Thoracic aorta (tissue), 2 donors: Measurements from ENCODE around the gene PMEPA1. TPM values are rescaled to one million over a fixed set of nuclear protein-coding genes. Genes with fewer than 3 reads are reported as not detected.

Experiments used
- ATAC-seq: fragments of 150-250 bp; one replicate; pipeline ENCODE4 v1.8.0; 2017; ENCODE audit warnings: low read depth; ENCODE audit not compliant: insufficient number of reproducible peaks, low FRiP score
- DNase-seq: peaks from one replicate; pipeline ENCODE4 v3.0.0-alpha.2; 2020; ENCODE audit warnings: low spot score
- H3K27ac ChIP-seq, 2 donors: fragments of 200-600 bp; sonication (generic); 1 replicate in 1 of 2; 2 replicates in 1 of 2; pipeline ENCODE4 v1.5.1; 2016; ENCODE audit warnings: mild to moderate bottlenecking in 2 of 2, moderate library complexity in 2 of 2
- H3K27me3 ChIP-seq: fragments of 200-600 bp; sonication (generic); replicated peaks from 2 replicates; pipeline ENCODE4 v1.6.0; 2016; ENCODE audit warnings: mild to moderate bottlenecking; ENCODE audit not compliant: insufficient read depth
- H3K36me3 ChIP-seq: fragments of 200-600 bp; sonication (generic); one replicate; pipeline ENCODE4 v1.5.1; 2016
- H3K4me1 ChIP-seq, 2 donors: fragments of 200-600 bp; sonication (generic); 1 replicate in 1 of 2; 2 replicates in 1 of 2; pipeline versions ENCODE4 v1.5.1 to v1.6.0; 2016; ENCODE audit warnings: low read depth in 2 of 2, mild to moderate bottlenecking in 1 of 2; ENCODE audit not compliant: control insufficient read depth in 1 of 2
- H3K4me3 ChIP-seq: fragments of 200-600 bp; sonication (generic); 2 replicates; pipeline ENCODE4 v1.5.1; 2016; ENCODE audit warnings: mild to moderate bottlenecking
- H3K9me3 ChIP-seq: fragments of 200-600 bp; sonication (generic); 2 replicates; pipeline ENCODE4 v1.5.1; 2016
- CTCF ChIP-seq: fragments of 200-600 bp; sonication (generic); IDR thresholded peaks from one replicate; pipeline ENCODE4 v1.5.1; 2019; ENCODE audit warnings: antibody characterized with exemption
- total RNA-seq, 2 donors: library from RNA; depleted of rRNA; stranded (reverse); fragments of >200 nt; gene quantifications; one replicate each; pipeline versions ENCODE4 v1.1.0 to v1.2.3, GENCODE V29; 2016

The PMEPA1 gene
- total RNA-seq, 2 donors from 2014 or later, result 68.4 to 104 TPM

- TF ChIP-seq CTCF, result no peak
- ATAC-seq, result no peak
- no peak for DNase-seq
Measured at GRCh38 chr20:57612436-57612835, 97.4 kb downstream of the PMEPA1 start.

DNA sequence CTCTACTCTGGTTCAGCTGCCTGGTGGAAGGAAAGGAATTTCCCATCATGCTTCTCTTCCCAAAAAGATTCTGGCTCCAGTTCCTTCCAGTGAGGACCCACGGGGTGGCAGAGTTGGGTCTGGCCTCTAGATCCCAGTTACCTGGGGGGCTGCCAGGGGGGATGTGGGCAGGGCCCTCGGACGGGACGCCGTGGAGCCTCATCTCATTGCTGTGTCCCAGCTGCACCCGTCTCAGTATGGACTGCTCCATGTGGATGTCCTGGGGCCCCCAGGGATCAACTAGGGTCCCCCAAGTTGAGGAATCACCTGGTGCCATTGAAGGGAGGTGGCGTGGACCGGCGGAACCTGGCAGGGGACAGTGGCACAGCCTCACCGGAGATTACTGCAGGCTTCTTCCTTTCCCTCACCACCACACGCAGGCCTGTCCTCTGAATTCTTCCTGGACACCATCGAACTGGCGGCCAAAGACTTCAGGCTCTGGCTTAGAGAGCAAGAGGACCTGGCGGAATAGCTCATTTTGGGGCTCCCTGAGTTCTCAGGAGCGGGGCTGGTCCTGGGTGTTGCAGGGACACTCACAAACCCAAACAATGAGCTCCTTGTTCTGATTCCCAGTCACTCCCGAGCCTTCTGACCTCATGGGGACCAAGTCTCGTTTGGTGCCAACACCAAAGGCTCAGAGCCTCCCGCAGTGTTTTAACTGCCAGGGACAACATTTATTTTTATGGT, 98.1 kb downstream of the PMEPA1 start:
- no peak for ATAC-seq
- H3K9me3 ChIP-seq, result no peaks in the 10 kb centered on the region
- TF ChIP-seq CTCF, result no peak
- H3K27ac ChIP-seq, result no peak overlapping the region
- H3K4me1 ChIP-seq, result no peaks in the 10 kb centered on the region
- H3K27me3 ChIP-seq, result no peaks in the 10 kb centered on the region
- no peaks in the 10 kb centered on the region for H3K36me3 ChIP-seq
- DNase-seq, result no peak
- H3K4me3 ChIP-seq, result no peak overlapping the region

More at GRCh38 chr20:57612436-57612835, 97.4 kb downstream of the PMEPA1 start:
- H3K4me1 ChIP-seq, result no peaks in the 10 kb centered on the region
- no peaks in the 10 kb centered on the region for H3K9me3 ChIP-seq
- H3K4me3 ChIP-seq, result no peak overlapping the region
- no peaks in the 10 kb centered on the region for H3K36me3 ChIP-seq
- no peak overlapping the region for H3K27ac ChIP-seq
- no peaks in the 10 kb centered on the region for H3K27me3 ChIP-seq

DNA sequence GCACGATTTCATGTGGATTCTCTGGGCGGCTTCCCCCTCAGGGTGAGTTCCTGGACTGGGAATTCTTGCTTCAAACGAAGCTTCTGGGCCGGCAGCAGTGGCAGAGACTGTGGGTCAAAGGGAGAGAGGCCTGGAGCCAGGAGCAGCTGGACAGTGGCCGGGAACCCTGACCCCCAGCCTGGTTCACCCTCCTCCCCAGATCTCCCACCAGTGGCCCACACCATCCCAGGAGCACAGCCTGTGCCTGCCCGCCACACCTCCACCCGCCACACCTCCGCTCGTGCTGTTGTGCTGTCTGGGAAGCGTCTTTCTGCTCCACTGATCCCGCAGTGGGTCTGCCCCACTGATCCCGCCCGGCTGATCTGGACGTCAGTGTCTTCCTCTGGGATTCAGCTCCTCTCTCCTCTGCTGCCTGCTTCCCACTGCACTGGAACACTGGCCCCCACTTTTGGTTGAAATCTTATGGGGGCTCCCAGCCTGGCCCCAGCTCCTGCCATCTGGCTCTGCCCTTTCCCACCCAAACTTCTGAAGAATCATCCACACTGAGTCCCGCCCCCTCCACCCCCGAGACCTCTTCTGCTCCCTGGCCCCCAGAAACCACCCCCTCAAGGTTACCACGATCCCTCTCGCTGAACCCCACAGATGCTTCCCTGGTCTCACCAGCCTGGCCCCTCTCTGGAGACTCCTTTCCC, 99.4 kb downstream of the PMEPA1 start:
- Histone ChIP-seq H3K36me3 (no peaks in the 10 kb centered on the region), H3K27me3 (no peaks in the 10 kb centered on the region), H3K4me1 (no peaks in the 10 kb centered on the region), H3K27ac (no peak overlapping the region), H3K4me3 (no peak overlapping the region), H3K9me3 (no peaks in the 10 kb centered on the region)
- DNase-seq (no peak), ATAC-seq (no peak)
- TF ChIP-seq CTCF, result no peak

- DNase-seq (no peak), ATAC-seq (no peak)
- no peak overlapping the region for H3K27ac ChIP-seq
- TF ChIP-seq CTCF, result no peak
- no peaks in the 10 kb centered on the region for H3K36me3 ChIP-seq
- H3K27me3 ChIP-seq, result no peaks in the 10 kb centered on the region
- no peaks in the 10 kb centered on the region for H3K4me1 ChIP-seq
- H3K4me3 ChIP-seq, result no peak overlapping the region
- no peaks in the 10 kb centered on the region for H3K9me3 ChIP-seq
Measured at GRCh38 chr20:57609842-57610167, 100.0 kb downstream of the PMEPA1 start.

DNA sequence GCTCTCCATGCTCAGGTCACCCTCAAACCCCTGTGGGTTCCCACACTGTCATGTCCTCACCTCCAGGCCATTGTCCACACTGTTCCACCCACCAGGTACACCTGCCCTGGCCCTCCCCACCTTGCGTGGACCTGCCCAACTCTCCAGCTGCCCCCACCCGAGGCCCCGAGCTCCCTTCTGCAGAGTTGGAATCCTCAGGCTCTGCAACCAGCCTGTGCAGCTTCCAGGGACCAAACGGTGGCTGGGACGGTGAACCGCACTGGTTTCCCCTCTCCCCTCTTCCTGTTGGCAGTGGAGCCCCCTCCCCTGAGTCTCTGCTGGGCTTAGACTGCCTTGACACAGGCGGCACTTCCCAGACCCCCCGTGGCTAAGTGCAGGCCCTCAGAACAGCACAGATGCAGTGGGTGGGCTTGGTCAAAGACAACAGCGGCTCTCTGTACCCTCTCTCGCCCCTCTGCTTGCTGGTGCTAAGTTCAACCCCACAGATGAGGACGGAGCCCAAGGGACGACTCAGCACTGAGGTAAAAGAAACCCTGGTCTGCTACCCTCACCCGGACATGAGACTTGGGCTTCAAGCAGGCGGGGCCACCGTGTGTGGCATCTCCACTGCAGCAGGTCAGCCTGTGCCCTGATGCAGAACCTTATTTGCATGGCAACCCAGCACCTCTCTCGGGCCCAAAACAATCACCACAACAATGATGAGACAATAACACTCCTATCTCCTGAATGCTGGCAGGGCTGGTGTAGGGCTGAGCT, 100.6 kb downstream of the PMEPA1 start:
- DNase-seq (no peak), ATAC-seq (no peak)
- no peak overlapping the region for H3K27ac ChIP-seq
- no peaks in the 10 kb centered on the region for H3K4me1 ChIP-seq
- no peak overlapping the region for H3K4me3 ChIP-seq
- H3K27me3 ChIP-seq, result no peaks in the 10 kb centered on the region
- H3K36me3 ChIP-seq, result no peaks in the 10 kb centered on the region
- H3K9me3 ChIP-seq, result no peaks in the 10 kb centered on the region
- no peak for TF ChIP-seq CTCF
